Measurements from ENCODE around the gene NWD2. TPM values are rescaled to one million over a fixed set of nuclear protein-coding genes. Genes with fewer than 3 reads are reported as not detected.

NWD2 gene
- total RNA-seq, 1 experiment from 2014 or later = not detected

DNA sequence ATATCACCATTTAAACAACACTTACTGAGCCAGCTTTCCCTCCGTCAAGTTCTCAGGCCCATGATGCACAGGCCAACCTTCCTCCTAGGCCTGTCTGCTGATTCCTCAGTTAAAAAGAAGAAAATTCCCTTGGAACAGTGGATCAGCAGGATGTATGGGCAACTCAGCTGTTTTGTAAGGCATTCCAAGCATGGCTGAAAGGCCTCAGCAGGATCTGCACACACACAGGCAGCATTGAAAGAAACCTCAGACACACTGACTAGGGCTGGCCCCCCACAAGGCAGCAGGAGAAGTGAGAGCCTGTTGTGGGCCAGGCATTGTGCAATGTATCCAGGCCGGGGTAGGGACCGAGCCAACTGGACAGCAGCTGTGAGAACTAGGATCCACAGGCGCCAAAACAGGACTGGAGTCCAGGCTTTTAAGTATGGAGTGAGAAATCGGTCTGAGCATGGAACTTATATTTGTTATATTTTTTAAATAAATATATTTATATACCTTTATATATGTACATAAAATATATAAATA lies 171.4 kb downstream of the NWD2 start:
- TF ChIP-seq EZH2 (IDR thresholded peaks at IDR 0.05) (no peak), EGR1 (IDR thresholded peaks at IDR 0.05; ENCODE audit: low read depth) (no peak), YY1 (IDR thresholded peaks at IDR 0.05; ENCODE audit: extremely low read depth, insufficient replicate concordance, low read depth, low read length) (no peak)
- TF ChIP-seq, protein P1, sequence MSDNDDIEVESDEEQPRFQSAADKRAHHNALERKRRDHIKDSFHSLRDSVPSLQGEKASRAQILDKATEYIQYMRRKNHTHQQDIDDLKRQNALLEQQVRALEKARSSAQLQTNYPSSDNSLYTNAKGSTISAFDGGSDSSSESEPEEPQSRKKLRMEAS (IDR thresholded peaks at IDR 0.05) = no peak
- Histone ChIP-seq H4K20me1 (ENCODE audit: insufficient read depth) (no peaks in the 10 kb centered on the region), H3K9me2 (ENCODE audit: insufficient read depth) (no peaks in the 10 kb centered on the region), H3K4me2 (ENCODE audit: low read length) (no peak overlapping the region), H3K9me3 (ENCODE audit: control insufficient read depth in 1 of 2, insufficient read depth in 1 of 2, low read depth in 1 of 2, low read length in 2 of 2) (no peaks in the 10 kb centered on the region), H3K79me2 (ENCODE audit: insufficient read depth, low read length) (no peaks in the 10 kb centered on the region), H3K36me3 (ENCODE audit: control insufficient read depth in 1 of 2, insufficient read depth in 2 of 2, low read length in 2 of 2) (no peaks in the 10 kb centered on the region), H3K9ac (ENCODE audit: low read length) (no peak overlapping the region), H3K4me3 (replicated peaks in 1 of 2; ENCODE audit: low read depth in 1 of 2, low read length in 2 of 2) (no peak overlapping the region), H3K27me3 (ENCODE audit: insufficient read depth, low read length) (no peaks in the 10 kb centered on the region), H3K27ac (ENCODE audit: low read depth, low read length) (no peak overlapping the region), H2AFZ (ENCODE audit: low read depth, low read length, poor library complexity, severe bottlenecking) (no peak overlapping the region), H3K4me1 (ENCODE audit: control insufficient read depth in 1 of 2, insufficient read depth in 2 of 2, low read length in 2 of 2) (no peaks in the 10 kb centered on the region)
- DNase-seq (ENCODE audit: low read depth, low spot score) = no peak
- intact Hi-C loops (cut with micrococcal nuclease) = no loop called here
- BruUV-seq (replicated peaks) = no TSS peak
- ATAC-seq = no peak
- CTCF ChIA-PET = no interaction called here
- RAD21 ChIA-PET (ENCODE audit: low non-redundant PET in 1 of 2, low total read pairs in 2 of 2, uncharacterized antibody in 2 of 2, unreplicated experiment in 2 of 2) = no interaction called here
- POLR2A ChIA-PET = interaction anchor here (0.7 kb wide), 1 partner anchor 21 kb away, joined by 3 read pairs; no protein-coding TSS in a partner anchor

DNA sequence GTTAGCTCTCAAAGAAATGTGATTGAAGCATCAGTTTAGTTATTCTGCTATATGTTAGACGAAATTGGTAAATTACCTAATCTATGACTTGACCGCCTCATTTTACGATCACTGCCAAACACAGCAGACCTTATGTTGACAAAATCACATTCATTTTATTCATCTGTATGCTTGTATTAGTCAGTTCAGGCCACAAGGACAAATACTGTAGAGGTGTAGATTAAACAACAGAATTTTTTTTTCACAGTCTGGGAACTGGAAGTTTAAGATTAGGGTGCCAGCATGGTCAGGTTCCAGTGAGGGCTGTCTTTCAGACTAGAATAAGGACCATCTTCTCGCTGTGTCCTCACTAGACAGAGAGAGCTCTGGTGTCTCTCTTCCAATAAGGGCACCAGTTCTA lies 177.1 kb downstream of the NWD2 start:
- no peaks in the 10 kb centered on the region for H4K20me1 ChIP-seq (ENCODE audit: insufficient read depth)

More for the DNA sequence above, 177.1 kb downstream of the NWD2 start:
- Histone ChIP-seq H2AFZ (ENCODE audit: low read depth, low read length, poor library complexity, severe bottlenecking) (no peak overlapping the region), H3K9ac (ENCODE audit: low read length) (no peak overlapping the region), H3K4me2 (ENCODE audit: low read length) (no peak overlapping the region), H3K79me2 (ENCODE audit: insufficient read depth, low read length) (no peaks in the 10 kb centered on the region), H3K9me3 (ENCODE audit: control insufficient read depth in 1 of 2, insufficient read depth in 1 of 2, low read depth in 1 of 2, low read length in 2 of 2) (no peaks in the 10 kb centered on the region), H3K36me3 (ENCODE audit: control insufficient read depth in 1 of 2, insufficient read depth in 2 of 2, low read length in 2 of 2) (no peaks in the 10 kb centered on the region), H3K9me2 (ENCODE audit: insufficient read depth) (no peaks in the 10 kb centered on the region), H3K4me3 (replicated peaks in 1 of 2; ENCODE audit: low read depth in 1 of 2, low read length in 2 of 2) (no peak overlapping the region), H3K4me1 (ENCODE audit: control insufficient read depth in 1 of 2, insufficient read depth in 2 of 2, low read length in 2 of 2) (no peaks in the 10 kb centered on the region), H3K27ac (ENCODE audit: low read depth, low read length) (no peak overlapping the region), H3K27me3 (ENCODE audit: insufficient read depth, low read length) (no peaks in the 10 kb centered on the region)
- intact Hi-C loops (cut with micrococcal nuclease) = no loop called here
- ChIA-PET POLR2A (no interaction called here), RAD21 (ENCODE audit: low non-redundant PET in 1 of 2, low total read pairs in 2 of 2, uncharacterized antibody in 2 of 2, unreplicated experiment in 2 of 2) (no interaction called here), CTCF (no interaction called here)
- no TSS peak for BruUV-seq (replicated peaks)
- DNase-seq (ENCODE audit: low read depth, low spot score) (no peak), ATAC-seq (no peak)
- TF ChIP-seq EGR1 (IDR thresholded peaks at IDR 0.05; ENCODE audit: low read depth) (no peak), ZNF274 (IDR thresholded peaks at IDR 0.05; ENCODE audit: low read depth, low read length) (no peak), EZH2 (IDR thresholded peaks at IDR 0.05) (no peak), ZFX (IDR thresholded peaks at IDR 0.05) (no peak), SP1 (IDR thresholded peaks at IDR 0.05; ENCODE audit: low read depth) (no peak), ELF1 (IDR thresholded peaks at IDR 0.05; ENCODE audit: borderline replicate concordance, low read depth) (no peak), RAD21 (IDR thresholded peaks at IDR 0.05; ENCODE audit: low read depth) (no peak), SRF (IDR thresholded peaks at IDR 0.05; ENCODE audit: low read depth) (no peak), TCF7L2 (IDR thresholded peaks at IDR 0.05; ENCODE audit: borderline replicate concordance, extremely low read depth, insufficient read depth, insufficient read length) (no peak)
- TF ChIP-seq, protein P2, sequence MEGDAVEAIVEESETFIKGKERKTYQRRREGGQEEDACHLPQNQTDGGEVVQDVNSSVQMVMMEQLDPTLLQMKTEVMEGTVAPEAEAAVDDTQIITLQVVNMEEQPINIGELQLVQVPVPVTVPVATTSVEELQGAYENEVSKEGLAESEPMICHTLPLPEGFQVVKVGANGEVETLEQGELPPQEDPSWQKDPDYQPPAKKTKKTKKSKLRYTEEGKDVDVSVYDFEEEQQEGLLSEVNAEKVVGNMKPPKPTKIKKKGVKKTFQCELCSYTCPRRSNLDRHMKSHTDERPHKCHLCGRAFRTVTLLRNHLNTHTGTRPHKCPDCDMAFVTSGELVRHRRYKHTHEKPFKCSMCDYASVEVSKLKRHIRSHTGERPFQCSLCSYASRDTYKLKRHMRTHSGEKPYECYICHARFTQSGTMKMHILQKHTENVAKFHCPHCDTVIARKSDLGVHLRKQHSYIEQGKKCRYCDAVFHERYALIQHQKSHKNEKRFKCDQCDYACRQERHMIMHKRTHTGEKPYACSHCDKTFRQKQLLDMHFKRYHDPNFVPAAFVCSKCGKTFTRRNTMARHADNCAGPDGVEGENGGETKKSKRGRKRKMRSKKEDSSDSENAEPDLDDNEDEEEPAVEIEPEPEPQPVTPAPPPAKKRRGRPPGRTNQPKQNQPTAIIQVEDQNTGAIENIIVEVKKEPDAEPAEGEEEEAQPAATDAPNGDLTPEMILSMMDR (IDR thresholded peaks at IDR 0.05 in 2 of 3, conservative IDR thresholded peaks at IDR 0.05 in 1 of 3; ENCODE audit: borderline replicate concordance in 1 of 3, insufficient read depth in 1 of 3, low read depth in 2 of 3, low read length in 2 of 3) = no peak
- TF ChIP-seq, protein P1 (IDR thresholded peaks at IDR 0.05) = no peak
- TF ChIP-seq, protein P3, sequence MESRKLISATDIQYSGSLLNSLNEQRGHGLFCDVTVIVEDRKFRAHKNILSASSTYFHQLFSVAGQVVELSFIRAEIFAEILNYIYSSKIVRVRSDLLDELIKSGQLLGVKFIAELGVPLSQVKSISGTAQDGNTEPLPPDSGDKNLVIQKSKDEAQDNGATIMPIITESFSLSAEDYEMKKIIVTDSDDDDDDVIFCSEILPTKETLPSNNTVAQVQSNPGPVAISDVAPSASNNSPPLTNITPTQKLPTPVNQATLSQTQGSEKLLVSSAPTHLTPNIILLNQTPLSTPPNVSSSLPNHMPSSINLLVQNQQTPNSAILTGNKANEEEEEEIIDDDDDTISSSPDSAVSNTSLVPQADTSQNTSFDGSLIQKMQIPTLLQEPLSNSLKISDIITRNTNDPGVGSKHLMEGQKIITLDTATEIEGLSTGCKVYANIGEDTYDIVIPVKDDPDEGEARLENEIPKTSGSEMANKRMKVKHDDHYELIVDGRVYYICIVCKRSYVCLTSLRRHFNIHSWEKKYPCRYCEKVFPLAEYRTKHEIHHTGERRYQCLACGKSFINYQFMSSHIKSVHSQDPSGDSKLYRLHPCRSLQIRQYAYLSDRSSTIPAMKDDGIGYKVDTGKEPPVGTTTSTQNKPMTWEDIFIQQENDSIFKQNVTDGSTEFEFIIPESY (IDR thresholded peaks at IDR 0.05; ENCODE audit: extremely low read depth, insufficient replicate concordance, low read length) = no peak

All from HCT116 (cell line).